GM21381 (cell line): ENCODE data around the gene TNK2.
"Not testable (repeated sequence)": the region's sequence is repeated elsewhere in the genome, so short reads cannot be mapped to it uniquely, and the experiment has no call there.

Source experiments
- ATAC-seq: cut with Tn5 transposase; IDR thresholded peaks from one replicate; pipeline ENCODE4 v1.9.1; 2021; ENCODE audit warnings: mild to moderate bottlenecking, moderate library complexity; ENCODE audit not compliant: unreplicated experiment

TNK2 gene

GRCh38 chr3:195918176-195918575 is 9.8 kb upstream of the TNK2 start:
- no peak for ATAC-seq

GRCh38 chr3:195916991-195917390 is 8.6 kb upstream of the TNK2 start:
- no peak for ATAC-seq

- no peak for ATAC-seq
Observed at GRCh38 chr3:195916291-195916690, 7.9 kb upstream of the TNK2 start.

GRCh38 chr3:195914648-195915473 is 6.5 kb upstream of the TNK2 start:
- peak; percentile 94 for ATAC-seq

DNA sequence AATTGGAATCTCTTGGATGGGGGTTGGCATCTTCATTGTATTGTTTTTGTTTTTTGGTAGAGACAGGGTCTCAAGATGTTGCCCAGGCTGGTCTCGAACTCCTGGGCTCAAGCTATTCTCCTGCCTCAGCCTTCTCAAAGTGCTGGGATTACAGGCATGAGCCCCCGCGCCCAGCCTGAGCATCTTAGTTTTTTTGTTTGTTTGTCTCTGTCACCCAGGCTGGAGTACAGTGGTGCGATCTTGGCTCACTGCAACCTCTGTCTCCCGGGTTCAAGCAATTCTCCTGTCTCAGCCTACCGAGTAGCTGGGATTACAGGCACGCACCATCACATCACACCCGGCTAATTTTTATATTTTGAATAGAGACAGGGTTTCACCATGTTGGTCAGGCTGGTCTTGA is 5.8 kb upstream of the TNK2 start:
- not testable (repeated sequence) for ATAC-seq

GRCh38 chr3:195913382-195913781 is 5.0 kb upstream of the TNK2 start:
- no peak for ATAC-seq

GRCh38 chr3:195911946-195912270 is 3.6 kb upstream of the TNK2 start:
- no peak for ATAC-seq

- ATAC-seq = no peak
Observed at GRCh38 chr3:195911041-195911945, 2.9 kb upstream of the TNK2 start.

GRCh38 chr3:195910499-195910845 is 2.1 kb upstream of the TNK2 start:
- no peak for ATAC-seq

GRCh38 chr3:195909644-195910498 is 1.5 kb upstream of the TNK2 start:
- ATAC-seq = peak; percentile 38

DNA sequence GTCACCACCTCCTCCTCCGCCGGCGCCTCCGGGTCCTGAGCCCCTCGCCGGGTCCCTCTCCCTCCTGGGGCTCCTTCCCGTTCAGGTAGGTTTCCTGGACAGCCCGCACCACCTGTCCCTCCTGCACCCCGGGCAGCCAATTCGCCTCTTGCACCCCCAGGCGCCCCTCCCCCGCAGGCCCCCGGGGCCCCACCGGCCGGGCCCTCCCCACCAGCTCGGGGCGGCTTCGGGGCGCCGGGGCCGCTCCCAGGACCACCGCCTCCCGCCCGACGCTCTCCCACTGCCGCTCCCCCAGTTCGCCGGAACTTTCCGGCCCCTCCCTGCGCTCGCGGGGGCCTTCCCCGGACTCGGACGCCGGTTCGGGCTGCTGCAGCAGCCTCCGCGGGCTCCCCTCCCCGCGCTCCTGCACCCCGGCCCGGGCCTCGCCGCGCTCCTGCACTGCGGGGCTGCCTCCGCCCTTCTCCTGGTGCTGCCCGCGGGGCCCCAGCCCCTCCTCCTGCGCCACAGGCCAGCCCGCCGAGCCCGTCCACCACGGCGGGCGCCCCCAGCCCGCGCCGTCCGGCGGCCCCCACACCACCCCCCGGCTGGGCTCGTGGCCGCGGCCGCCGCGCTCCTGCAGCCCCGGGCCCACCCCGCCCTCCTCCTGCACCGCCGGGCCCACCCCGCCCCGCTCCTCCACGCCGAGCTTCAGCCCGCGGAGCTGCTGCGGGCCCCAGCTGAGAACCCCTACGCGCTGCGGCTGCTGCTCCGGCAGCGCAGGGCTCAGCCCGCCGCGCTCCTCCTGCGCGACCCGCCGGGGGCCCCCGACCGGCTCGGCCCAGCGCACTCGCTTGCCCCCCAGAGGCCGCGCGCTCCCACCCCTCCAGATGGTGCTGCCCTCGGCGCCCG is 587 bp upstream of the TNK2 start:
- peak; percentile 22 for ATAC-seq

DNA sequence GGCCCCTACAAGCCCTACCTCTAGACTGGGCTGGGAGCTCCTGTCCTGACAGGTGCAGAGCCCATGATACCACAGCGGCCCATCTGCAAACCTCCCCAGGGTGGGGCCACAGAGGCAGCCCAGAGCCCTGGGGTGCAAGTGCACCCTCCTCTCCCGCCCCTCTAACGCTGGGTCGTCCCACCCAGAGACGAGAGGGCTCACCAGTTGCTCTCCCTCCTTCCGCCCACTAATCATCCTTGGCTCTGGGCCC is 742 bp downstream of the TNK2 start:
- peak; percentile 22 for ATAC-seq

DNA sequence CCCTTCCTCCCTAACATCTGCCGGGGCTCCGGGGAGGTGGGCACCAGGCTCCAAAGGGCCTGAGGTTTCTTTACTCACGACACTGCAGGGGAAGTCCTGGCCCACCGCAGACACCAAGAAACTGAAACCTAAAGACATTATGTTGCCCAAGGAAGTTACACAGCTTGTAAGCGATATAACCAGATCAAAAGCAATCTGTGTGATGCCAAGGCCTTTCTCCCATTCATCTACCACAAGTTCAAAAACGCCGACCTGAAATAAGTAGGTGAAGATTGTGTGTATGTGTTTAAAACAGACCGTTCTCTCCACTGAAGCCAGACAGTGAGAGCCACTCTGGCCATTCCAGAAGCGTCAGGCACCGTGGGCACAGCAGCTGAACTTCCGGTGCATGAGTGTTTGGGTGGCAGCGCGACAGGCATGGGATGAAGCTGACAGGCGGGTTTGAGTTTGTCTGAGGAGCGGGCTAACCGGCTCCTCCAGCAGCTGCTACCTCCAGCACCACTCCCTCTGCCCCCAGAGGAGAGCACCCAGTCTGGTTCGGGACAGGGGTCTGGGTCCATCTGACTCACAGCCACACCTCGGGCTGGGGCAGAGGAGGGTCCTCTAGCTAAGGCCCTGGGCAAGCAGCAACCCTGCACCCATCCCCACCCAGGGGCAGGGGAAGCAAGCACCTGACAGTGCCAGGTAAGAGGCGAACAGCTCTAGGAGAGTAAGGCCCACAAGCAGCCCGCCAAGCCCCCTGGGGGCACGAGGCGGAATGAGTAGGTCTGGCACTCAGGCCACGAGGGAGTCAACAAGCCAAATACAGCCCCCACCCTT is 1.3 kb downstream of the TNK2 start:
- peak; percentile 26 for ATAC-seq

DNA sequence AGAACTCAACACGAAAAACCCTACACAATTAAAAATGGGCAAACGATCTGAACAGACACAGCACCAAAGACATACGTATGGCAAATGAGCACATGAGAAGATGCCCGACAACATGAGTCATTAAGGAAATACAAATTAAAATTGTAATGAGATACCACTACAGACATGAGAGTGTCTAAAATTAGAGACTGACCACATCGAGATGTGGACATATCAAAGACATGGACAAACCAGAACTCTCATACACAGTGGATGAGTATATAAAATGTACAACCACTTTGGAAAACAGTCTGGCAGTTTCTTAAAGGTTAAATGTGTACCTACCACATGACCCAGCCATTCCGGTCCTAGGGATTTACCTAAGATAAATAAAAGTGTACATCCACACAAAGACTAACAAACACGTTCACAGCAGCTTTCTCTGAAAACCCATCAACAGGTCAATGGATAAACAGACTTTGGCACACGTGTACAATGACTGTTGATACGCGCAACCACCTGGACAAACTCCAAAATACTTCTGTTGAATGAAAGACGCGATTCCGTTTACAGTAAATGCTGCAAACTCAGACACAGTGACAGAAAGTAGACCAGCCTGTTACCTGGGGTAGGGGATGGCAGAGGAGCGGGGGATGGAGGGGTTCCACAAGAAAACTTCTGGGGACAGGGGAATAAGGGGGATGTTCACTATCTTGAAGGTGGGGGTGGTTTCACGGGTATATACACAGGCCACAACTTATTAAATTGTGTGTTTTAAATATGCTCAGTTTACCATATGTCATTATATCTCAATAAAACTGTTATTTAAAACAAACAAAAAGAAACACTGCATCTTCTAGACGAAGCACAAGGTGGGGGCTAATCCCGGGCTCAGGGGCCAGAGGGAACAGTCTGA is 2.1 kb downstream of the TNK2 start:
- no peak for ATAC-seq

DNA sequence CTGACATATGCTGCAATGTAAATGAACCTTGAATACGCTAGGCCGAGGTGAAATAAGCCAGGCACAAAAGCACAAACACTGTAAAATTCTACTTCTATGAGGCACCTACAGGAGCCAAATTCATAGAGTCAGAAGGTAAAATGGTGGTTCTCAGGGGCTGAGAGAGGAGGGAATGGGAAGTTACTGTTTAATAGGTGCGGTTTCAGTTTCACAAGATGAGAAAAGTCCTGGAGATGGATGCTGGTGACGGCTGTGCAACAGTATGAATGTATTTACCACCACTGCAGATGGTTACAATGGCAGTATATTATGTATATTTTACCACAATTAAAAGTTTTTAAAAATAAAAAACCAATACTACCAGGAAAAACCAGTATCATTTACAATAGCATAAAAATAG is 4.0 kb downstream of the TNK2 start:
- ATAC-seq = no peak

DNA sequence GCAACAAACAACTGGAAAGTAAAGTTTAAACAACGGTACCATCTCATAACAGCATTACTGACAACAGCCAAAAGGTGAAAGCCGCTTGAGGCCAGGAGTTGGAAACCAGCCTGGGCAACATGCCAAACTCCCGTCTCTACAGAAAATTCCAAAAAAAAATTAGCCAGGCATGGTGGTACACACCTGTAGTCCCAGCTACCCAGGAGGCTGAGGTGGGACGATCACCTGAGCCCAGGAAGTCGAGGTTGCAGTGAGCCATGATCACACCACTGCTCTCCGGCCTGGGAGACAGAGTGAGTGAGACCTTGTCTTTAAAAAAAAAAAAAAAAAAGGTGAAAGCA is 4.4 kb downstream of the TNK2 start:
- ATAC-seq = no peak

DNA sequence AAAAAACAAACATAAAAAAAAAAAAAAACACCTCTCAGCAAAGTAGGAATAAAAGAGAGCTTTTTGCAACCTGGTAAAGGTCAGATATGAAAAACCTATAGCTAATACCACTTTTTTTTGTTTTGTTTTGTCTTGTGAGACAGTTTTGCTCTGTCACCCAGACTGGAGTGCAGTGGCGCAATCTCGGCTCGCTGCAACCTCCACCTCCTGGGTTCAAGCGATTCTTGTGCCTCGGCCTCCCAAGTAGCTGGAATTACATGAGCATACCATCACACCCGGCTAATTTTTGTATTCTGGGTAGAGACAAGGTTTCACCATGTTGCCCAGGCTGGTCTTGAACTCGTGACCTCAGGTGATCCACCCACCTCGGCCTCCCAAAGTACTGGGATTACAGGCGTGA is 5.7 kb downstream of the TNK2 start:
- not testable (repeated sequence) for ATAC-seq

DNA sequence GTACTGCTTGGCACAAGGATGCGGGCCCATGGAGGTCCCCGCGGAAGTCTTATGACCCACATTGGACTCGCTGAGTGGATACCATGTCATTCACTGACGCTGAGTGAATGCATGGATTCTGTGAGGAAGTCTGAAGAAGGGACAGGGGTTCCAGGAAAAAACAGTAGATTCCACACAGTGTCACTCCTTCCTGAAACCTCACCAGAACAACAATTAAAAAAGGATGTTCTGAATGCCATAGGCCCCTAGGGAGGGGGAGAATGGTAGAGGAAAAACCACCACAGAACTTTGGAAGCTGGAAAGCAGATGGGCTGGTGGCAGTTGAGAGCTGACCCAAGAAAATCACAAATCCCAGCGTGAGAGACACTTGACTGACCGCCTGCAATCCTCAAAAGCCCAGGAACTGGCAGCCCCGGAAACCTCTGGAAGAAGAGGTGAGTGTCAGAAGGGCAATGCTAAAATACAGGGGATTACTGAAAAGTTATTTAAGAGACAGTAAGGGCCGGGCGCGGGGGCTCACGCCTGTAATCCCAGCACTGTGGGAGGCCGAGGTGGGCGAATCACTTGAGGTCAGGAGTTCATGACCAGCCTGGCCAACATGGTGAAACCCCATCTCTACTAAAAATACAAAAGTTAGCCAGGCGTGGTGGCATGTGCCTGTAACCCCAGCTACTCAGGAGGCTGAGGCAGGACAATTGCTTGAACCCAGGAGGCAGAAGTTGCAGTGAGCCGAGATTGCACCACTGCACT is 6.3 kb downstream of the TNK2 start:
- not testable (repeated sequence) for ATAC-seq
